ENCODE measurements around the gene ABLIM1.

Gene ABLIM1

DNA sequence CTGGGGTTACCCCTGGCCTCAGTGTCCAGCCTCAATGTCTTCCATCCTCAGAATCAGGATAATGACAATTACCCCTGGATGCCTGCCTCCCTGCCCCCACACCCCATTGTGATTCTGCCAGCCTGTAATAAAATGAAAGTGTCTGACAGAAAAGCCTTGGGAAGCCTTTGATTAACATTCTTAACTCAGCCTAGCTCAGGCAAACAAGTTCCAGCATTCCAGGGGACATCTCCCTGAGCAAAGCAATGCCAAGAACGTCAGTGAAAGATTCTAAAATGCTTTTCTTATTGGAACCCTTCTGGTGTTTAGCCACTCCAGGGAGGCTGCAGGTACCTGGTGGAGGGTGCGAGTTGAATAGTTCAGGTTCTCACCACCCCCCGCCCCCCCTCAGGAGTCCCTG is 272.5 kb downstream of the ABLIM1 start:
- DNase-seq (ENCODE audit: low read depth), result no peak
- H3K4me3 ChIP-seq (ENCODE audit: low read length), result no peak overlapping the region
- TF ChIP-seq, protein P1, sequence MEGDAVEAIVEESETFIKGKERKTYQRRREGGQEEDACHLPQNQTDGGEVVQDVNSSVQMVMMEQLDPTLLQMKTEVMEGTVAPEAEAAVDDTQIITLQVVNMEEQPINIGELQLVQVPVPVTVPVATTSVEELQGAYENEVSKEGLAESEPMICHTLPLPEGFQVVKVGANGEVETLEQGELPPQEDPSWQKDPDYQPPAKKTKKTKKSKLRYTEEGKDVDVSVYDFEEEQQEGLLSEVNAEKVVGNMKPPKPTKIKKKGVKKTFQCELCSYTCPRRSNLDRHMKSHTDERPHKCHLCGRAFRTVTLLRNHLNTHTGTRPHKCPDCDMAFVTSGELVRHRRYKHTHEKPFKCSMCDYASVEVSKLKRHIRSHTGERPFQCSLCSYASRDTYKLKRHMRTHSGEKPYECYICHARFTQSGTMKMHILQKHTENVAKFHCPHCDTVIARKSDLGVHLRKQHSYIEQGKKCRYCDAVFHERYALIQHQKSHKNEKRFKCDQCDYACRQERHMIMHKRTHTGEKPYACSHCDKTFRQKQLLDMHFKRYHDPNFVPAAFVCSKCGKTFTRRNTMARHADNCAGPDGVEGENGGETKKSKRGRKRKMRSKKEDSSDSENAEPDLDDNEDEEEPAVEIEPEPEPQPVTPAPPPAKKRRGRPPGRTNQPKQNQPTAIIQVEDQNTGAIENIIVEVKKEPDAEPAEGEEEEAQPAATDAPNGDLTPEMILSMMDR (conservative IDR thresholded peaks at IDR 0.05; ENCODE audit: low read depth, low read length), result no peak

DNA sequence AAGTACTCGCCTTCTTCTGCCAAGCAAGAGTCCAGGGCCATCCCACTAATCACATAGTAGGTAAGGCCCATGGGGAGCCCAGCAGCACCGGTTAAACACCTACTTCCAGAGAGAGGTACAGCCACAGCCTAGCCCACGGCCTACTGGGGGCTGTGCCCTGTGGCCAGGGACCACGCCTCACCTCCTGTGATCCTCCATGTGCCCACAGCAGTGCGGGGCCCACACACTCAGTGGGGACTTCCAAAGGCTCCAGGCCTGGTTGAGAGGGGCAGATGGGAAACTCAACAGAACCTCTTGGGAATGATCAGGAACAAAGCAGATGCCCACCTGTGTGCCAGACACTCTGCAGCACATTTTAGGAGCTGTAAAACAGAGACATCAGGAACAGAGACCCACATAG is 273.5 kb downstream of the ABLIM1 start:
- H3K4me3 ChIP-seq (ENCODE audit: low read length), result no peak overlapping the region
- DNase-seq (ENCODE audit: low read depth), result no peak
- TF ChIP-seq, protein P1 (conservative IDR thresholded peaks at IDR 0.05; ENCODE audit: low read depth, low read length), result no peak

DNA sequence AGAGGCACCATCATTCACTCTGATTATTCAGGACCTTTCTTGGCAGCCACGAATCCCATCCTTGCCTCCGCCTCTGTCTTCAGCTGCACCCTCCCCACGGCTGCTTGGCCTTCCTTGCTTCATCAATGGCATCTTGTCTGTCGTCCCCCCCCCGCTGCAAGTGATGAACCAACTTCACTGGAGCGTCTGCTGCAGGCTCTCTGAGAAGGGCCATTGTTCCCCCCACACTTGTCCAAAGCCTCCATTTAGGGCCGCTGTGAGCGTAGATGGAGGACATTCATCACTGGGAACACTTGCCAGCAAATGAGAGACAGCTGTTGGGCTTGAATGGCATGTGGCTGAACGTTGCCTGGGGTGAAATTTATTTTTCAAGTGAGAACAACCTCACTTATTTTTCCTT is 273.9 kb downstream of the ABLIM1 start:
- no peak overlapping the region for H3K4me3 ChIP-seq (ENCODE audit: low read length)
- TF ChIP-seq, protein P1 (conservative IDR thresholded peaks at IDR 0.05; ENCODE audit: low read depth, low read length), result no peak
- no peak for DNase-seq (ENCODE audit: low read depth)
